Uterus (tissue), 4 donors: ENCODE data around the gene CLDN22. TPM values are rescaled to one million over a fixed set of nuclear protein-coding genes. Genes with fewer than 3 reads are reported as not detected.
"Not testable (repeated sequence)": the region's sequence is repeated elsewhere in the genome, so short reads cannot be mapped to it uniquely, and the experiment has no call there.

Experiments
- DNase-seq, 2 donors: peaks; one replicate each; pipeline ENCODE4 v3.0.0-alpha.2; 2019 to 2020
- H3K27ac ChIP-seq, 2 donors: fragments of 200-600 bp; sonication (generic); 1 replicate in 1 of 2; 2 replicates in 1 of 2; pipeline ENCODE4 v1.5.1; 2016 to 2018
- H3K27me3 ChIP-seq, 2 donors: fragments of 200-600 bp; sonication (generic); one replicate each; pipeline ENCODE4 v1.5.1; 2018 to 2019; ENCODE audit warnings: control low read depth in 1 of 2
- H3K36me3 ChIP-seq, 2 donors: fragments of 200-600 bp; sonication (generic); one replicate each; pipeline ENCODE4 v1.5.1; 2019; ENCODE audit warnings: control low read depth in 1 of 2
- H3K4me1 ChIP-seq, 2 donors: fragments of 200-600 bp; sonication (generic); one replicate each; pipeline ENCODE4 v1.5.1; 2018 to 2019; ENCODE audit warnings: control low read depth in 1 of 2
- H3K4me3 ChIP-seq, 2 donors: fragments of 200-600 bp; sonication (generic); 1 replicate in 1 of 2; 2 replicates in 1 of 2; pipeline ENCODE4 v1.5.1; 2018 to 2019; ENCODE audit warnings: mild to moderate bottlenecking in 1 of 2
- H3K9me3 ChIP-seq, 2 donors: fragments of 200-600 bp; sonication (generic); one replicate each; pipeline ENCODE4 v1.5.1; 2019; ENCODE audit warnings: control low read depth in 1 of 2
- CTCF ChIP-seq, 4 experiments: fragments of 200-600 bp in 2 of 4; fragments of 450-650 bp in 2 of 4; sonication (generic) in 2 of 4; IDR thresholded peaks; one replicate each; pipeline ENCODE4 v1.5.1; 2016 to 2019; ENCODE audit warnings: antibody characterized with exemption in 4 of 4, mild to moderate bottlenecking in 2 of 4, moderate library complexity in 1 of 4
- POLR2A ChIP-seq, 2 donors: fragments of 450-650 bp; IDR thresholded peaks; one replicate each; pipeline ENCODE4 v1.6.1; 2016; ENCODE audit warnings: antibody characterized with exemption in 2 of 2, mild to moderate bottlenecking in 1 of 2, moderate library complexity in 1 of 2
- intact Hi-C: fragments of 100-400 bp; cut with DNase I; formaldehyde crosslinking; loops from one replicate; pipeline ENCODE4 v1.15.1; 2023; ENCODE audit warnings: low total_unique reads
- total RNA-seq, 4 donors: library from RNA; depleted of rRNA in 3 of 4; stranded (reverse); fragments of >200 nt in 3 of 4; gene quantifications; one replicate each; pipeline versions ENCODE4 v1.1.0 to v1.2.4, GENCODE V29; 2014 to 2023
- donor health status: DM: yes; HTN: yes; CAD: no.

CLDN22 gene
- total RNA-seq, 4 donors from 2014 or later = 1.0 to 3.5 TPM; not detected in 2

- Histone ChIP-seq H3K27me3 (no peaks in the 10 kb centered on the region), H3K27ac (no peak overlapping the region), H3K4me1 (no peaks in the 10 kb centered on the region), H3K36me3 (no peaks in the 10 kb centered on the region), H3K9me3 (no peaks in the 10 kb centered on the region), H3K4me3 (no peak overlapping the region)
- DNase-seq = no peak
- TF ChIP-seq POLR2A (IDR thresholded peaks at IDR 0.05) (no peak), CTCF (IDR thresholded peaks at IDR 0.05) (no peak)
- intact Hi-C loops = no loop called here
Measured at GRCh38 chr4:183328832-183329231, 8.8 kb upstream of the CLDN22 start.

- no peak for DNase-seq
- Histone ChIP-seq H3K9me3 (no peaks in the 10 kb centered on the region), H3K4me3 (no peak overlapping the region), H3K27ac (no peak overlapping the region), H3K36me3 (no peaks in the 10 kb centered on the region), H3K27me3 (no peaks in the 10 kb centered on the region), H3K4me1 (no peaks in the 10 kb centered on the region)
- no peak for TF ChIP-seq POLR2A (IDR thresholded peaks at IDR 0.05)
- no peak for TF ChIP-seq CTCF (IDR thresholded peaks at IDR 0.05)
- intact Hi-C loops = no loop called here
Measured at GRCh38 chr4:183327827-183328226, 7.8 kb upstream of the CLDN22 start.

- H3K27me3 ChIP-seq = no peaks in the 10 kb centered on the region
- no peak overlapping the region for H3K27ac ChIP-seq
- H3K4me1 ChIP-seq = no peaks in the 10 kb centered on the region
- no peaks in the 10 kb centered on the region for H3K9me3 ChIP-seq
- H3K4me3 ChIP-seq = no peak overlapping the region
- TF ChIP-seq CTCF (IDR thresholded peaks at IDR 0.05) (no peak), POLR2A (IDR thresholded peaks at IDR 0.05) (no peak)
- DNase-seq = no peak
- no peaks in the 10 kb centered on the region for H3K36me3 ChIP-seq
- intact Hi-C loops = no loop called here
Measured at GRCh38 chr4:183326853-183327252, 6.8 kb upstream of the CLDN22 start.

GRCh38 chr4:183326387-183326786 is 6.3 kb upstream of the CLDN22 start:
- H3K27me3 ChIP-seq, H3K27ac ChIP-seq, H3K36me3 ChIP-seq, H3K9me3 ChIP-seq, DNase-seq, intact Hi-C loops, H3K4me3 ChIP-seq, H3K4me1 ChIP-seq: not testable (repeated sequence)

GRCh38 chr4:183324619-183325018 is 4.5 kb upstream of the CLDN22 start:
- no peak for DNase-seq
- TF ChIP-seq POLR2A (IDR thresholded peaks at IDR 0.05) (no peak), CTCF (IDR thresholded peaks at IDR 0.05) (no peak)
- Histone ChIP-seq H3K36me3 (no peaks in the 10 kb centered on the region), H3K27ac (no peak overlapping the region), H3K4me1 (no peaks in the 10 kb centered on the region), H3K27me3 (no peaks in the 10 kb centered on the region), H3K4me3 (no peak overlapping the region), H3K9me3 (no peaks in the 10 kb centered on the region)
- intact Hi-C loops = no loop called here

- H3K4me3 ChIP-seq, H3K9me3 ChIP-seq, H3K36me3 ChIP-seq, H3K27ac ChIP-seq, H3K27me3 ChIP-seq, DNase-seq, intact Hi-C loops, H3K4me1 ChIP-seq: not testable (repeated sequence)
Measured at GRCh38 chr4:183324056-183324455, 4.0 kb upstream of the CLDN22 start.
